IMR-90 (cell line): Measurements from ENCODE around the gene CBX6.

Experiments used
- CEBPB ChIP-seq: IDR thresholded peaks from 2 replicates; pipeline ENCODE4 v1.6.1; 2012; ENCODE audit warnings: low read depth, low read length, improper control_type of control experiment
- FOS ChIP-seq: fragments of 150-350 bp; IDR thresholded peaks from 2 replicates; pipeline ENCODE4 v1.6.1; 2016; ENCODE audit warnings: low read depth, low read length
- MAFK ChIP-seq: IDR thresholded peaks from 2 replicates; pipeline ENCODE4 v1.6.1; 2012; ENCODE audit warnings: low read depth, low read length, improper control_type of control experiment
- POLR2A ChIP-seq: IDR thresholded peaks from 2 replicates; pipeline ENCODE4 v1.6.1; 2012; ENCODE audit warnings: mild to moderate bottlenecking, low read depth, low read length
- RCOR1 ChIP-seq: IDR thresholded peaks from 2 replicates; pipeline ENCODE4 v1.6.1; 2012; ENCODE audit warnings: mild to moderate bottlenecking, low read length, improper control_type of control experiment; ENCODE audit not compliant: insufficient replicate concordance
- SMC3 ChIP-seq: fragments of 150-350 bp; IDR thresholded peaks from 2 replicates; pipeline ENCODE4 v1.6.1; 2016; ENCODE audit warnings: low read depth, mild to moderate bottlenecking, antibody characterized with exemption, low read length, moderate library complexity
- TF ChIP-seq, protein P1 (sequence below): conservative IDR thresholded peaks from 2 replicates; pipeline ENCODE4 v1.5.1; 2012; ENCODE audit warnings: mild to moderate bottlenecking, low read depth, low read length, improper control_type of control experiment
- TF ChIP-seq, protein P2 (sequence below): fragments of 150-350 bp; IDR thresholded peaks from 2 replicates; pipeline ENCODE4 v1.6.1; 2017; ENCODE audit warnings: mild to moderate bottlenecking, antibody characterized with exemption, low read length, low read depth

DNA sequence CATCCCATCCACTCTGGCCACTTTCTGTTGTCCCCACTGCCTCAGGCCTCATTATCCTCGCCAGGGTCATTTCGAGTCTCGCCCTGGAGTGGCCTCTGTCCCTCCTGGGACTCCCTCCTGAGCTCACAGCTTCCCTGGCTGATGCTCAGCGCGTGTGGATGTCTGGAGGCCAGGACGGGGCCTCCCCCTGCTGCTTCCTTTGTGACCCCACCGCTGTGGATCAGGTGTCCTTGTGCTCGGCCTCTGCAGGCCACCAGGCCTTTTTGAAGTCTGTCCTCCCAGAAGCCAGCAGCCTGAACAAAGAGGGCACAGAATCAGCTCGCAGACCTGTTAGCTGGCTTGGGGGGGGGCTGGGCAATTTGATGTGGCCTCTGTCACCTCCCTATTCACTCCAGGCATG is 13.5 kb downstream of the CBX6 start:
- TF ChIP-seq RCOR1 (no peak), MAFK (no peak), POLR2A (no peak), FOS (no peak), CEBPB (no peak), SMC3 (no peak)
- TF ChIP-seq, protein P1, sequence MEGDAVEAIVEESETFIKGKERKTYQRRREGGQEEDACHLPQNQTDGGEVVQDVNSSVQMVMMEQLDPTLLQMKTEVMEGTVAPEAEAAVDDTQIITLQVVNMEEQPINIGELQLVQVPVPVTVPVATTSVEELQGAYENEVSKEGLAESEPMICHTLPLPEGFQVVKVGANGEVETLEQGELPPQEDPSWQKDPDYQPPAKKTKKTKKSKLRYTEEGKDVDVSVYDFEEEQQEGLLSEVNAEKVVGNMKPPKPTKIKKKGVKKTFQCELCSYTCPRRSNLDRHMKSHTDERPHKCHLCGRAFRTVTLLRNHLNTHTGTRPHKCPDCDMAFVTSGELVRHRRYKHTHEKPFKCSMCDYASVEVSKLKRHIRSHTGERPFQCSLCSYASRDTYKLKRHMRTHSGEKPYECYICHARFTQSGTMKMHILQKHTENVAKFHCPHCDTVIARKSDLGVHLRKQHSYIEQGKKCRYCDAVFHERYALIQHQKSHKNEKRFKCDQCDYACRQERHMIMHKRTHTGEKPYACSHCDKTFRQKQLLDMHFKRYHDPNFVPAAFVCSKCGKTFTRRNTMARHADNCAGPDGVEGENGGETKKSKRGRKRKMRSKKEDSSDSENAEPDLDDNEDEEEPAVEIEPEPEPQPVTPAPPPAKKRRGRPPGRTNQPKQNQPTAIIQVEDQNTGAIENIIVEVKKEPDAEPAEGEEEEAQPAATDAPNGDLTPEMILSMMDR = no peak
- TF ChIP-seq, protein P2, sequence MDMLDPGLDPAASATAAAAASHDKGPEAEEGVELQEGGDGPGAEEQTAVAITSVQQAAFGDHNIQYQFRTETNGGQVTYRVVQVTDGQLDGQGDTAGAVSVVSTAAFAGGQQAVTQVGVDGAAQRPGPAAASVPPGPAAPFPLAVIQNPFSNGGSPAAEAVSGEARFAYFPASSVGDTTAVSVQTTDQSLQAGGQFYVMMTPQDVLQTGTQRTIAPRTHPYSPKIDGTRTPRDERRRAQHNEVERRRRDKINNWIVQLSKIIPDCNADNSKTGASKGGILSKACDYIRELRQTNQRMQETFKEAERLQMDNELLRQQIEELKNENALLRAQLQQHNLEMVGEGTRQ = no peak
